Loucy (cell line): Measurements from ENCODE around the gene RBM20.

Experiments
- H2AFZ ChIP-seq: fragments of 200-600 bp; sonication (generic); 2 replicates; pipeline ENCODE4 v1.6.0; 2016; ENCODE audit warnings: antibody characterized with exemption, mild to moderate bottlenecking, low read length, moderate library complexity
- H3F3A ChIP-seq: fragments of 200-600 bp; 2 replicates; pipeline ENCODE4 v1.6.0; 2016; ENCODE audit warnings: antibody characterized with exemption, low read depth, mild to moderate bottlenecking
- H3K27me3 ChIP-seq: fragments of 200-600 bp; sonication (generic); 2 replicates; pipeline ENCODE4 v1.6.1; 2014; ENCODE audit warnings: low read length, mild to moderate bottlenecking; ENCODE audit not compliant: insufficient read depth, poor library complexity, severe bottlenecking
- H3K36me3 ChIP-seq: fragments of 200-600 bp; sonication (generic); 2 replicates; pipeline ENCODE4 v1.6.1; 2016; ENCODE audit warnings: low read length; ENCODE audit not compliant: insufficient read depth
- H3K4me1 ChIP-seq: fragments of 200-600 bp; sonication (generic); 2 replicates; pipeline ENCODE4 v1.5.1; 2014; ENCODE audit warnings: low read length, mild to moderate bottlenecking; ENCODE audit not compliant: insufficient read depth, poor library complexity, severe bottlenecking
- H3K4me2 ChIP-seq: fragments of 200-600 bp; sonication (generic); 2 replicates; pipeline ENCODE4 v1.6.0; 2014; ENCODE audit warnings: antibody characterized with exemption, low read length, low read depth, mild to moderate bottlenecking; ENCODE audit not compliant: poor library complexity, severe bottlenecking
- H3K4me3 ChIP-seq: fragments of 200-600 bp; sonication (generic); 2 replicates; pipeline ENCODE4 v1.5.1; 2014; ENCODE audit warnings: low read length, mild to moderate bottlenecking, mixed read lengths; ENCODE audit not compliant: poor library complexity, severe bottlenecking
- H3K79me2 ChIP-seq: fragments of 200-600 bp; sonication (generic); 2 replicates; pipeline ENCODE4 v1.6.1; 2014; ENCODE audit warnings: low read length; ENCODE audit not compliant: insufficient read depth
- H3K9ac ChIP-seq: fragments of 200-600 bp; sonication (generic); 2 replicates; pipeline ENCODE4 v1.6.0; 2014; ENCODE audit warnings: mild to moderate bottlenecking, low read depth, low read length, moderate library complexity; ENCODE audit not compliant: poor library complexity, severe bottlenecking
- H3K9me2 ChIP-seq: fragments of 200-600 bp; sonication (generic); replicated peaks from 2 replicates; pipeline ENCODE4 v1.6.1; 2016; ENCODE audit warnings: low read depth, low read length, mixed read lengths
- H3K9me3 ChIP-seq: fragments of 200-600 bp; sonication (generic); 2 replicates; pipeline ENCODE4 v1.6.1; 2014; ENCODE audit warnings: mild to moderate bottlenecking, antibody characterized with exemption, low read length, low read depth; ENCODE audit not compliant: insufficient read depth
- H4K20me1 ChIP-seq: fragments of 200-600 bp; sonication (generic); 2 replicates; pipeline ENCODE4 v1.6.0; 2014; ENCODE audit warnings: antibody characterized with exemption, low read length, mild to moderate bottlenecking; ENCODE audit not compliant: insufficient read depth, poor library complexity, severe bottlenecking
- CTCF ChIP-seq: fragments of 200-600 bp; sonication (generic); conservative IDR thresholded peaks from 2 replicates; pipeline ENCODE4 v1.5.1; 2014; ENCODE audit warnings: mild to moderate bottlenecking, antibody characterized with exemption, low read length
- EZH2phosphoT487 ChIP-seq: fragments of 200-600 bp; IDR thresholded peaks from 2 replicates; pipeline ENCODE4 v1.6.1; 2018; ENCODE audit warnings: antibody characterized with exemption, mild to moderate bottlenecking, moderate library complexity, borderline replicate concordance

Gene RBM20

GRCh38 chr10:110755781-110756180, 111.6 kb downstream of the RBM20 start:
- H4K20me1 ChIP-seq, result no peaks in the 10 kb centered on the region
- H3K4me1 ChIP-seq, result no peaks in the 10 kb centered on the region
- H3K9ac ChIP-seq, result no peak overlapping the region
- no peaks in the 10 kb centered on the region for H3K9me2 ChIP-seq
- no peaks in the 10 kb centered on the region for H3F3A ChIP-seq
- H3K4me3 ChIP-seq, result no peak overlapping the region
- H3K4me2 ChIP-seq, result no peak overlapping the region
- no peaks in the 10 kb centered on the region for H3K27me3 ChIP-seq
- TF ChIP-seq CTCF, result no peak
- TF ChIP-seq EZH2phosphoT487, result no peak
- H3K79me2 ChIP-seq, result no peaks in the 10 kb centered on the region
- H3K9me3 ChIP-seq, result no peaks in the 10 kb centered on the region
- no peak overlapping the region for H2AFZ ChIP-seq
- H3K36me3 ChIP-seq, result no peaks in the 10 kb centered on the region

GRCh38 chr10:110756876-110757275, 112.7 kb downstream of the RBM20 start:
- Histone ChIP-seq H4K20me1 (no peaks in the 10 kb centered on the region), H3K9ac (no peak overlapping the region), H3K4me3 (no peak overlapping the region), H2AFZ (no peak overlapping the region), H3K79me2 (no peaks in the 10 kb centered on the region), H3K4me2 (no peak overlapping the region), H3K27me3 (no peaks in the 10 kb centered on the region), H3K9me3 (no peaks in the 10 kb centered on the region), H3K36me3 (no peaks in the 10 kb centered on the region), H3K9me2 (no peaks in the 10 kb centered on the region), H3K4me1 (no peaks in the 10 kb centered on the region), H3F3A (no peaks in the 10 kb centered on the region)
- no peak for TF ChIP-seq EZH2phosphoT487
- TF ChIP-seq CTCF, result no peak

GRCh38 chr10:110757586-110757985, 113.5 kb downstream of the RBM20 start:
- H3K4me1 ChIP-seq, result no peaks in the 10 kb centered on the region
- H3K4me3 ChIP-seq, result no peak overlapping the region
- H3K9me3 ChIP-seq, result no peaks in the 10 kb centered on the region
- no peaks in the 10 kb centered on the region for H3K9me2 ChIP-seq
- no peaks in the 10 kb centered on the region for H3K27me3 ChIP-seq
- no peaks in the 10 kb centered on the region for H3K79me2 ChIP-seq
- H3K9ac ChIP-seq, result no peak overlapping the region
- H3F3A ChIP-seq, result no peaks in the 10 kb centered on the region
- no peak for TF ChIP-seq EZH2phosphoT487
- no peak for TF ChIP-seq CTCF
- H3K36me3 ChIP-seq, result no peaks in the 10 kb centered on the region
- no peak overlapping the region; the same call in 1 of the 2 replicates for H2AFZ ChIP-seq
- no peaks in the 10 kb centered on the region for H4K20me1 ChIP-seq
- H3K4me2 ChIP-seq, result no peak overlapping the region
